GM12878 (cell line): ENCODE results near the gene RNF11. TPM values are rescaled to one million over a fixed set of nuclear protein-coding genes. Genes with fewer than 3 reads are reported as not detected.

Experiments used
- ATAC-seq: fragments of 200-7000 bp; cut with Tn5 transposase; 3 replicates; pipeline ENCODE4 v1.9.1; 2020; ENCODE audit warnings: mild to moderate bottlenecking, moderate library complexity
- BruUV-seq: library from RNA; stranded (reverse); fragments of 400-500 nt; replicated peaks from 2 replicates; lab custom pipeline; 2021; lab: Mats Ljungman, UMichigan
- CTCF ChIA-PET: fragments of 300-600 bp; sonication (Branson Sonifier 250); formaldehyde crosslinking; extraction: SDS; loops from one replicate; lab custom pipeline; 2021; ENCODE audit warnings: inconsistent platforms; lab: Yijun Ruan, JAX
- POLR2A ChIA-PET: fragments of 350-600 bp; formaldehyde crosslinking; extraction: SDS; loops from one replicate; lab custom pipeline; 2021; ENCODE audit warnings: inconsistent platforms; lab: Charles Lee
- RAD21 ChIA-PET: fragments of 300-600 bp; sonication (Branson Sonifier 250); formaldehyde crosslinking; loops from one replicate; lab custom pipeline; 2023; ENCODE audit warnings: antibody characterized with exemption; ENCODE audit not compliant: unreplicated experiment; lab: Charles Lee
- SMC1A ChIA-PET: fragments of 300-600 bp; sonication (Branson Sonifier 250); formaldehyde crosslinking; loops from one replicate; lab custom pipeline; 2023; ENCODE audit not compliant: unreplicated experiment, uncharacterized antibody; lab: Charles Lee
- DNase-seq: peaks from one replicate; pipeline ENCODE4 v3.0.0-alpha.2; 2011; ENCODE audit warnings: low read depth, low spot score
- FAIRE-seq: peaks from 3 replicates; lab custom pipeline; 2011; peaks lifted over from hg19 to GRCh38; lab: Jason Lieb, UNC
- H2AFZ ChIP-seq: 2 replicates; pipeline ENCODE4 v1.6.0; 2011; ENCODE audit warnings: low read depth, low read length, control low read depth; ENCODE audit not compliant: control insufficient read depth
- H3K27ac ChIP-seq: 2 replicates; pipeline ENCODE4 v1.5.1; 2011; ENCODE audit warnings: control low read depth; ENCODE audit not compliant: control insufficient read depth, insufficient read depth
- H3K27me3 ChIP-seq, 2 experiments: replicated peaks in 1 of 2; 2 replicates each; pipeline versions ENCODE4 v1.6.0 to v1.6.1; 2011; ENCODE audit warnings: low read length in 1 of 2; ENCODE audit not compliant: control insufficient read depth in 2 of 2, insufficient read depth in 2 of 2
- H3K36me3 ChIP-seq, 2 experiments: 2 replicates each; pipeline ENCODE4 v1.5.1; 2011; ENCODE audit warnings: low read length in 1 of 2; ENCODE audit not compliant: control insufficient read depth in 2 of 2, insufficient read depth in 2 of 2
- H3K4me1 ChIP-seq: 2 replicates; pipeline ENCODE4 v1.6.1; 2011; ENCODE audit warnings: mild to moderate bottlenecking, low read length, moderate library complexity, mixed read lengths; ENCODE audit not compliant: control insufficient read depth, insufficient read depth
- H3K4me2 ChIP-seq: 2 replicates; pipeline ENCODE4 v1.6.0; 2011; ENCODE audit warnings: control low read depth; ENCODE audit not compliant: control insufficient read depth, insufficient read depth
- H3K4me3 ChIP-seq: fragments of 200-600 bp; sonication (generic); 2 replicates; pipeline ENCODE4 v1.5.1; 2016
- H3K79me2 ChIP-seq: 2 replicates; pipeline ENCODE4 v1.6.0; 2011; ENCODE audit warnings: low read length; ENCODE audit not compliant: control insufficient read depth, insufficient read depth
- H3K9ac ChIP-seq: 2 replicates; pipeline ENCODE4 v1.8.0; 2011; ENCODE audit warnings: low read length, control low read depth, mixed read lengths; ENCODE audit not compliant: control insufficient read depth, insufficient read depth
- H3K9me3 ChIP-seq: replicated peaks from 3 replicates; pipeline ENCODE4 v1.5.1; 2011; ENCODE audit warnings: mild to moderate bottlenecking, low read length; ENCODE audit not compliant: control insufficient read depth, insufficient read depth
- H4K20me1 ChIP-seq: 2 replicates; pipeline ENCODE4 v1.6.0; 2011; ENCODE audit not compliant: control insufficient read depth, insufficient read depth
- CHD2 ChIP-seq: IDR thresholded peaks from 2 replicates; pipeline ENCODE4 v1.6.1; 2011; ENCODE audit warnings: low read depth, low read length, improper control_type of control experiment, borderline replicate concordance
- IRF3 ChIP-seq: fragments of 450-650 bp; IDR thresholded peaks from 2 replicates; pipeline ENCODE4 v1.6.1; 2014; ENCODE audit warnings: mild to moderate bottlenecking
- MTA3 ChIP-seq: IDR thresholded peaks from 2 replicates; pipeline ENCODE4 v1.6.1; 2012; ENCODE audit warnings: low read length, inconsistent platforms, borderline replicate concordance
- REST ChIP-seq: IDR thresholded peaks from 2 replicates; pipeline ENCODE4 v1.6.1; 2012; ENCODE audit warnings: mild to moderate bottlenecking, low read depth, low read length
- SRF ChIP-seq, 2 experiments: IDR thresholded peaks; 2 replicates each; pipeline ENCODE4 v1.6.1; 2011; ENCODE audit warnings: low read depth in 2 of 2, low read length in 2 of 2, mild to moderate bottlenecking in 1 of 2, moderate library complexity in 1 of 2
- TCF7 ChIP-seq: IDR thresholded peaks from 2 replicates; pipeline ENCODE4 v1.6.1; 2014; ENCODE audit warnings: antibody characterized with exemption, borderline replicate concordance
- WGBS: methylation state at CpG from one replicate; pipeline ENCODE4 v1.1.6; 2016; ENCODE audit warnings: low lambda C conversion rate; ENCODE audit not compliant: insufficient replicate concordance, insufficient coverage; ENCODE audit errors: missing lambda C conversion rate; 5-methylcytosine and 5-hydroxymethylcytosine counted together
- in situ Hi-C: fragments of 300-500 bp; cut with MboI; formaldehyde crosslinking; loops from 9 replicates; pipeline ENCODE4 v1.14.3; 2018; ENCODE audit warnings: mixed read lengths
- intact Hi-C: fragments of 100-400 bp; cut with micrococcal nuclease; formaldehyde crosslinking; loops from one replicate; pipeline ENCODE4 v1.14.2; 2022; ENCODE audit not compliant: unreplicated experiment
- polyA plus RNA-seq, 11 experiments: library from polyadenylated mRNA; depleted of rRNA in 4 of 11; unstranded in 6 of 11; stranded (reverse) in 5 of 11; fragments of >200 nt; fragmentation: Nextera tagmentation in 4 of 11; fragmentation: Illumina TruSeq in 1 of 11; extraction: Ambion mirVana in 4 of 11; extraction: Trizol in 1 of 11; gene quantifications; 1 replicate in 1 of 11; 2 replicates in 10 of 11; pipeline versions ENCODE4 v1.2.1 to v1.2.3, GENCODE V29; 2011 to 2016; ENCODE audit warnings: inconsistent platforms in 2 of 11, missing spikeins in 2 of 11, low read depth in 1 of 11
- total RNA-seq, 4 experiments: library from RNA; depleted of rRNA in 3 of 4; stranded (reverse); fragments of >200 nt in 3 of 4; fragmentation: Illumina TruSeq in 1 of 4; extraction: Trizol in 1 of 4; gene quantifications; 2 replicates each; pipeline versions ENCODE4 v1.2.1 to v1.2.3, GENCODE V29; 2013 to 2021

The RNF11 gene
- total and polyA plus RNA-seq, 10 of the 15 experiments (the other 5 are each of a cell fraction or from before 2014, with no cell fraction given) = 9.5 to 43.6 (median 32.3) TPM

- Histone ChIP-seq H3K36me3 (no peaks in the 10 kb centered on the region), H3K79me2 (no peaks in the 10 kb centered on the region), H3K4me1 (peaks cover 62% of the 10 kb centered on the region), H3K4me3 (no peak overlapping the region), H3K9ac (no peak overlapping the region), H3K4me2 (no peak overlapping the region; the same call in 1 of the 2 replicates), H3K9me3 (no peaks in the 10 kb centered on the region; the same call in 2 of the 3 replicates), H3K27me3 (no peaks in the 10 kb centered on the region; a peak in 1 of 4 replicates), H4K20me1 (no peaks in the 10 kb centered on the region), H2AFZ (no peak overlapping the region), H3K27ac (no peak overlapping the region)
- intact Hi-C loops (loop anchor here (5.0 to 10.0 kb wide), 2 partner anchors 237 to 425 kb away; no protein-coding TSS in a partner anchor), in situ Hi-C loops (no loop called here)
- DNase-seq = no peak
- TF ChIP-seq MTA3 (no peak), REST (no peak), IRF3 (no peak), SRF (IDR thresholded peaks at IDR 0.05; ENCODE audit: low read depth in 2 of 2, low read length in 2 of 2) (0 out of 4 replicates have a peak, but pooled peaks of 1 of the 2 experiments have one; percentile 17), TCF7 (no peak), CHD2 (no peak)
- WGBS = 81% methylated on average over 5 of the region's 6 CpGs
- CTCF ChIA-PET = interaction anchor here (0.6 to 2.1 kb wide), 4 partner anchors 108 to 235 kb away, joined by 4 to 7 read pairs (median 4); no protein-coding TSS in a partner anchor
- FAIRE-seq = no peak
- SMC1A ChIA-PET = interaction anchor here (0.9 to 1.0 kb wide), 2 partner anchors 14 to 80 kb away, joined by 3 read pairs; no protein-coding TSS in a partner anchor
- ATAC-seq = no peak
- RAD21 ChIA-PET = no interaction called here
- POLR2A ChIA-PET = no interaction called here
- no TSS peak for BruUV-seq
Observed at GRCh38 chr1:51299981-51300670, 64.1 kb downstream of the RNF11 start.
